DOHH2 (cell line): ENCODE data around the gene CACNG1.

ENCODE experiments used
- CTCF ChIP-seq: fragments of 200-600 bp; sonication (generic); IDR thresholded peaks from one replicate; pipeline ENCODE4 v1.5.1; 2014; ENCODE audit warnings: antibody characterized with exemption, mild to moderate bottlenecking, low read depth, low read length; ENCODE audit not compliant: poor library complexity, severe bottlenecking
- EZH2phosphoT487 ChIP-seq: fragments of 200-600 bp; sonication (generic); IDR thresholded peaks from 2 replicates; pipeline ENCODE4 v1.6.1; 2017; ENCODE audit warnings: borderline replicate concordance, mild to moderate bottlenecking, antibody characterized with exemption, low read length, moderate library complexity, mixed read lengths

- TF ChIP-seq CTCF (no peak), EZH2phosphoT487 (no peak)
These were observed 9.2 kb downstream of the CACNG1 start for GRCh38 chr17:67053438-67054000.
